Measurements from ENCODE around the gene WEE2.

DNA sequence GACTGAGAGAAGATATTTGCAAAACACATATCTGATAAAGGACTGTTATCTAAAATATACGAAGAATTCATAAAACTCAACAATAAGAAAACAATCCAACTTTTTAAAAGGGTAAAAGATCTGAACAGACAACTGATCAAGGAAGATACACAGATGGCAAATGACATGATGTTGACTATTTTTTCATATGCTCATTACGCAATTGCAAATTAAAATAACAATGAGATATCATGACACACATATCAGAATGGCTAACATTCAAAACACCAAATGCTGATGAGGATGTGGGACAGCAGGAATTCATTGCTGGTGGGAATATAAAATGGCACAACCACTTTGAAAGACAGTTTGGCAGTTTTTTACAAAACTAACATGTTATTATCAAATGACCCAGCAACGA lies 15.1 kb upstream of the WEE2 start:
- TF ChIP-seq, protein P1, sequence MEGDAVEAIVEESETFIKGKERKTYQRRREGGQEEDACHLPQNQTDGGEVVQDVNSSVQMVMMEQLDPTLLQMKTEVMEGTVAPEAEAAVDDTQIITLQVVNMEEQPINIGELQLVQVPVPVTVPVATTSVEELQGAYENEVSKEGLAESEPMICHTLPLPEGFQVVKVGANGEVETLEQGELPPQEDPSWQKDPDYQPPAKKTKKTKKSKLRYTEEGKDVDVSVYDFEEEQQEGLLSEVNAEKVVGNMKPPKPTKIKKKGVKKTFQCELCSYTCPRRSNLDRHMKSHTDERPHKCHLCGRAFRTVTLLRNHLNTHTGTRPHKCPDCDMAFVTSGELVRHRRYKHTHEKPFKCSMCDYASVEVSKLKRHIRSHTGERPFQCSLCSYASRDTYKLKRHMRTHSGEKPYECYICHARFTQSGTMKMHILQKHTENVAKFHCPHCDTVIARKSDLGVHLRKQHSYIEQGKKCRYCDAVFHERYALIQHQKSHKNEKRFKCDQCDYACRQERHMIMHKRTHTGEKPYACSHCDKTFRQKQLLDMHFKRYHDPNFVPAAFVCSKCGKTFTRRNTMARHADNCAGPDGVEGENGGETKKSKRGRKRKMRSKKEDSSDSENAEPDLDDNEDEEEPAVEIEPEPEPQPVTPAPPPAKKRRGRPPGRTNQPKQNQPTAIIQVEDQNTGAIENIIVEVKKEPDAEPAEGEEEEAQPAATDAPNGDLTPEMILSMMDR (IDR thresholded peaks at IDR 0.05) = no peak
- TF ChIP-seq POLR2A (IDR thresholded peaks at IDR 0.05) = no peak
